GM18511 (cell line): ENCODE results near the gene KAZN.
"Not testable (repeated sequence)": the region's sequence is repeated elsewhere in the genome, so short reads cannot be mapped to it uniquely, and the experiment has no call there.

Source experiments
- ATAC-seq: cut with Tn5 transposase; IDR thresholded peaks from one replicate; pipeline ENCODE4 v1.9.1; 2021; ENCODE audit warnings: mild to moderate bottlenecking, moderate library complexity; ENCODE audit not compliant: unreplicated experiment

Gene KAZN

GRCh38 chr1:14598498-14599182 is at the start of gene KAZN:
Gene KAZN, plus strand, starts transcription at chr1:14598685.
- no peak for ATAC-seq

- no peak for ATAC-seq
Measured at GRCh38 chr1:14549897-14550620, 48.4 kb upstream of the KAZN start.

- ATAC-seq: no peak
Measured at GRCh38 chr1:14551386-14551785, 47.1 kb upstream of the KAZN start.

- ATAC-seq: no peak
Measured at GRCh38 chr1:14552246-14552965, 46.1 kb upstream of the KAZN start.

DNA sequence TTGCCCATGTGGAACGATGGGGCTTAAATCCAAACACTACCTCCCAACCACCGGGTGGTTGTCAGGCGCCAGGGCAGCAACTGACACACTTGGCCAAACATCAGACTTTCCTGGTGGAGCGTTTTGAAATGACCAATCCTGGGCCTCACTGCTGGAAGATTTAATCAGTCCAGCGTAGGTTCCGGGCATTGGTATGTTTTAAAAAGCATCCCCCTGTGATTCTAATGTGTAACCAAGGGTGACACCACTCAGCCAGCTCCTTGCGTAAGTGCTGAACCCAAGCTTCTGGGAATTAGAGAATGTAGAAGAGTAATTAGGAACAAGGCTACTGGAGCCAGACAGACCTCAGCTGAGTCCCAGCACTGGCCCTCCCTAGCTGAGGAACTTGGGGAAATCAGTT is 44.8 kb upstream of the KAZN start:
- no peak for ATAC-seq

GRCh38 chr1:14555091-14555490 is 43.4 kb upstream of the KAZN start:
- ATAC-seq: no peak

GRCh38 chr1:14561014-14561693 is 37.3 kb upstream of the KAZN start:
- ATAC-seq: no peak

DNA sequence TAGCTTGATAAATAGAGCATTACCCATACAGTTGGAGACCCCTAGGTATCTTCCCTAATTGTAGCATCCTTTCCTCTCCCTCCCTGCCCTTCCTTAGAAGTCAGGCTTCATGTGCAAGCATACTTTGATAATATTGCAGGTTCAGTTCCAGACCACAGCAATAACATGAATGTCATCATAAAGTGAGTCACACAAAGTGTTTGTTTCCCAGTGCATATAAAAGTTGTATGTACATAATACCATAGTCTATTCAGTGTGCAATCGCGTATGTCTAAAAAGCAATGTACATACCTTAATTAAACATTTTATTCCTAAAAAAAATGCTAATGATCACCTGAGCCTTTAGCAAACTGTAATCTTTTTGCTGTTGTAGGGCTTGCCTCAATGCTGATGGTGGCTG is 33.4 kb upstream of the KAZN start:
- no peak for ATAC-seq

DNA sequence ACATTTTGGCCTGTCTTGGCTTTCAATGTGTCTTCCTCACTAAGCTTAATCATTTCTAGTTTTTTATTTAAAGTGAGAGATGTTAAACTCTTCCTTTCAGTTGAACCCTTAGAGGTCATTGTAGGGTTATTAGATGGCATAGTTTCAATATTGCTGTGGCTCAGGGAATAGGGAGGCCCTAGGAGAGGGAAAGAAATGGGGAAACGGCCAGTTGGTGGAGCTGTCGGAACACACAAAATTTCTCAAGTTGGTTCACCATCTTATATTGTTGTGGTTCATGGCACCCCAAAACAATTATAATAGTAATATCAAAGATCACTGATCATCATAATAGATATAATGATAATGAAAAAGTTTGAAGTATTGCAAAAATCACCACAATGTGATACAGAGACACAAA is 31.4 kb upstream of the KAZN start:
- ATAC-seq: no peak

GRCh38 chr1:14567903-14568302 is 30.6 kb upstream of the KAZN start:
- ATAC-seq: no peak

DNA sequence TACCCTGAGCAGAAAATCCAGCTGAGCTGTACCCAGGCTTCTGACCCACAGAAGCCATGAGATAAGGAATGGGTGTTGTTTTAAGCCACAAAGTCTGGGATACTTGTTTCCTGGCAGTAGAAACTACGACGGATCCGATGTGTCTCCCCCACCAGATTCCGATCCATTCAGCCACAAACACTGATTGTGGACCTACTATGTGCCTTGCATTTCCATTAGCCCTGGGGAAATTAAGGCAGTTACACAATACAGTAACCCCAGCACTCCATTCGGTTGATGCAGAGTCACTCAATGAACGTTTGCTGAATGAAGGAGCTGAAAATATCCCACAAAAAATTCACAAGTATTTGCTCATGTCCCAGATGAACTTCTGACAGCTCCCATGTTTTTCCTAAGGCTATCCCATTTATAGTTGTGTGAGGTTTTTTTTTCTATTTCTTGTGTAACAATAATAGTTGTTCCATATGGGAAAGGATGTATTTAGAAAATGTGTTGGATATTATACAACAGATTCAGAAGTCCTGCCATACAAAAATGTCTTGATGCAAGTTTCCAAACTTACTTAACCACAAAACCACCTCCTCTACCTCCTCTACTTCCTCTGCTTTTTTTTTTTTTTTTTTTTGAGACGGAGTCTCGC is 29.6 kb upstream of the KAZN start:
- ATAC-seq: no peak

GRCh38 chr1:14570514-14570913 is 28.0 kb upstream of the KAZN start:
- ATAC-seq: no peak

DNA sequence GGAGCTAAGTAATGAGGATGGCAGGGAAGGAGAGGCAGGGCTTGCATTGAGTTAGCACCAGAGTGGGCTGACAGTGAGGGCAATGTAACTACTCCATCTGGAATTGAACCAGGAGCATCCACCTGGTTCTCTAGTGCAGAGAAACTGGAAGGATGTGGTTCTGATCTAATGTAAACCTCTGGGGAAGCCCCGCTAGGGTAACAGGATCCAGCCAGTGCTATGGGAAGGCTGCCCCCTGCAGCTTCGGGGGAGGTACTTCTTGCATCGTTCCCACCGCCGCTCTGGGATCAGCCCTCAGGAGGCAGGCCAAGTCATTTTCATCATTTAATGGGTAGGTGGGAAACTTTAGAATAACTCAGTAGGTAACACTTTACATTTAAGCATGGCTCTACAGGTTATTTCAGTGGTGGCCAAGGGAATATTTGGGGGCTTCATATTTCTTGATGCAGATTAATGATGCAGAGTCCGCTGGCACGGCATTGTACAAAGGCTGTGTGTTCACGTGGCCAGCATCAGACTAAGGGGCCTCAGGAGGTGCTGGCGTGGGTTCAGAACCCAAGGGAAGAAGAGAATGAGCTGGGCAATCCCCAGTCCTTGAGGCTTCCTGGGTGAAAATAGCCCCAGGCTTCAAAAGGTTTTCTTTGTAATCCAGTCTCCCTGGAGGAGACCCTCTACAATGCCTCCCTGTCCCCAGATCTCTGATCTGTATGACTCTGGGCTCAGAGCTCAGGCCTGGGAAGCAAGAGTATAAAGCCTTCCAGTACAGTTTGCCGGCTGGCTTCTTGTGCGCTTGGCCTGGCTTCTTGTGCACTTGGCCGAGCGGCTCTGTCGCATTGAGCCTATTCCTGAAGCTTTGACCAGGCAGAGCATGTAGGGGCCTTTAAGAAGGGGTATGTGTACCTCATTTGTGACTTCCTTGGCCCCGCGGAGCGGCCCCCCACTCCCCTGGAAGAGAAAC is 26.4 kb upstream of the KAZN start:
- ATAC-seq: no peak

GRCh38 chr1:14572861-14573260 is 25.6 kb upstream of the KAZN start:
- no peak for ATAC-seq

GRCh38 chr1:14576155-14576554 is 22.3 kb upstream of the KAZN start:
- no peak for ATAC-seq

DNA sequence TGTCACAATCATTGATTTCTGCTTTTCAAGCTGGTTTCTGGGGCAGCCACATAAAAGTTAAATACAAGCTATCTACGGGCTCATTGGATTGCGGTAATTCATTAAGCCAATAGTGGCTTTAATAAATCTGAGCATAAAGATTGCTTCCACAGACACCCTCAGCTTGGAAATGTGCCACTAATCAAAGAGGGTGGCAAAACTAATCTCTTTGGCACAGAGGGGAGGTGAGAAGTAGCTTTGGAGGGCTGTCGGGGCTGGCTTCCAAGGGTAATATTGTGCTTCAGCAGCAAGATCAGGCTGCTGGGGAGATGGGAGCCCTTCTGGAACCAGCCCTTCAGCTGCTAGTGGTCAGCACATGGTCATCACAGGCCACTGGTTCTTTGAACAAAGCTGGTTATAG is 21.2 kb upstream of the KAZN start:
- ATAC-seq: no peak

DNA sequence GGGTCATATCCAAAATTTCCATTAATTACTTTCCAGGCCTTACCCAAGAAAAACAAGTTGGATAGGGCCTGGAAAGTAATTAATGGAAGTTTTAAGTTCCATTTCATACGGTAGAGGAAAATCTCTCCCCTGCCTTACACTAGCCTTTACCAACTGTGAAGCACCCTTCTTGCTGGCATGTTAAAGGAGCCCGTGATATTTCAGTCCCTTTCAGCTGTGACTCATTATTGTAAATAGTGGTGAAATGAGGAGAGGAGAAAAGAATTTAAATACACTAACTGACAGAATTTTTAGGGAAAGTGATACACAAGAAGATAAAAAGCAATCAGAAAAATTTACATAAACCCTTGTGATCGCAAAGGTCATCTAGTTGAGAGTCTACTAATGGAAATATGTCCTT is 20.3 kb upstream of the KAZN start:
- ATAC-seq: no peak

GRCh38 chr1:14580295-14580694 is 18.2 kb upstream of the KAZN start:
- not testable (repeated sequence) for ATAC-seq

DNA sequence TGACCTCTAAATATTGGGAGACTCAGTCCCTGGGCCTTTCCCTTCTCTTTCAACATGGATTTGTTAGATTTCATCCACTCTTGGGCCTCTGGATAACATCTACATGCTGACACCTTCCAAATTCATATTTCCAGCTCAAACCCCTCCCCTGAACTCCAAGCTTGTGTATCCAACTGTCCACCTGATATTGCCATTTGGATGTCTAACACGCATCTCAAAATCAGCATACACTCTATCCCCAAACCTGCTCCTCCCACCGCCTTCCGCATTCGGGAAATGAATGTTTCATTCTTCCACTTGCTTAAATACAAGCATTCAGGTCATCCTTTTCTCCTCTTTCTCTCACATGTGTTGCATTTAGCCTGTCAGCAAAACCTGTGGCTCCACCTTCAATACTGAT is 17.5 kb upstream of the KAZN start:
- ATAC-seq: no peak

- no peak for ATAC-seq
Measured at GRCh38 chr1:14583788-14584187, 14.7 kb upstream of the KAZN start.
